ENCODE measurements around the gene BCL11B.

The BCL11B gene

DNA sequence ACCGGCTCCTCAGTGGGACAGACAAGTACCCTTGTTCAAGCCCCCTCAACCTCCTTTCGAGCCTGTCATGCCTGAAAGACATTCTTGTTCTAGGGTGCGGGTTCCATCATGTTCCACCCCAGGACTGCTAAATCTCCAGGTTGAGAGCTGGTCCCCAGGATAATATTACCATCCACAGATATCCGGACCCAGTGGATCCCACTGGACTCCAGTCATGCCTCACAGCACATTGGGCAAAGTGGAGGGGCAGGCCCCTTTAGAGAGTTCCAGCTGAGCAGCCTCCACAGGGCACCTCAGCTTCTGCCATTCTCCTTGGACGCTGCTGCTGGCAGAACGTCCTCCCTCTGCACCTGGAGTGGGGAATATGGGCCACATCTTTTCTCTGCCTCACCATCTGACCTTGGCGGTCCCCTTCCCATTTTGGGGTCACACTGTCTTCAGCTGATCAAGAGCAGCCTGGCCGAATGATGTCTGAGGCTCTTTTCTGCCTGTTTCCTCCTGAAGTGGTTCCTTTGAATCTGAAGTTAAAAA lies 137.4 kb downstream of the BCL11B start:
- Mint-ChIP-seq H3K27ac (no peak overlapping the region), H3K36me3 (ENCODE audit: low read depth) (no peaks in the 10 kb centered on the region), H3K27me3 (no peaks in the 10 kb centered on the region), H3K4me1 (peaks cover 16% of the 10 kb centered on the region), H3K9me3 (no peaks in the 10 kb centered on the region), H3K4me3 (no peak overlapping the region)
- ATAC-seq (no peak), DNase-seq (no peak)

DNA sequence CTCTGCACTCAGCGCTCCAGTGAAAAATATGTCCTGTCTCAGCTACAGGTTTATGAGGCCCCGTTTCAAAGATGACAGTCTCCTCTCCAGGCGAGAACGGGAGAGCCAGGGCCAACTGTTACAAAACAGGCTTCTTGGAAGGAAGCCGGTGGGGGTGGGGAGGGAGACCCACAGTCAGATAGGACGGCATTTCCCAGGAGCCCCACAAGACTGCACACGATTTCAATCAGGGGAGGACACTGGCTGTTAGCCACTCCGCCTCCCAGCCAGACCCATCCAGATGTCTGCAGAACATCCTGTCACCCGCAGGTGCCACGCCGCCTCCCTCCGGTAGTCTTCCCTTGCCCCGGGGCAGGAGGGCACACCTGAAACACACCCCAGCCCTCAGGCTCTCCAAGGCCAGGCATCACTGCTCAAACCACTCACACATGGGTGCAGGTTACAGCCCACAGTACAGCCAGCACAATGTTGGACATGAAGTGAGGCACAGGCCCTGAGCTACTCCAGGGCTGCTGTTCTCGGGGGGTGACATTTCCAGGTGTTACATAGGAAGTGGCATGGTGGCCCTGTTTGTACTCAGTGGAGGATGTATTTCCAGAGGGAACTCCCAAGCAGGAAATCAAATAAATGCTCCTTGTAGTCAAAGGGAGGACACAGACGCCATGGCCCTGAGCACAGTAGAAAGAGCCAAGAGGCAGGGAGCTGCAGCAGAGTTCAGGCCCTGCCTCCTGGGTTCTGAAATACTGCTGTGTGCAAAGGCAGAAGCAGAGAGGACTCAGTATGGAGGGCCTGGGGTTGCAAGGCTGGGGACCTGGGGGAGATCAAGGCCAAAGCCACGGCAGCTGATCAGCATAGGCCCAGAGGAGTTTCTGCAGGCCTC lies 138.1 kb downstream of the BCL11B start:
- Mint-ChIP-seq H3K27me3 (no peaks in the 10 kb centered on the region), H3K4me3 (no peak overlapping the region), H3K9me3 (no peaks in the 10 kb centered on the region), H3K4me1 (peaks cover 19% of the 10 kb centered on the region), H3K36me3 (ENCODE audit: low read depth) (no peaks in the 10 kb centered on the region), H3K27ac (no peak overlapping the region)
- DNase-seq: no peak
- peak; percentile 13 for ATAC-seq

DNA sequence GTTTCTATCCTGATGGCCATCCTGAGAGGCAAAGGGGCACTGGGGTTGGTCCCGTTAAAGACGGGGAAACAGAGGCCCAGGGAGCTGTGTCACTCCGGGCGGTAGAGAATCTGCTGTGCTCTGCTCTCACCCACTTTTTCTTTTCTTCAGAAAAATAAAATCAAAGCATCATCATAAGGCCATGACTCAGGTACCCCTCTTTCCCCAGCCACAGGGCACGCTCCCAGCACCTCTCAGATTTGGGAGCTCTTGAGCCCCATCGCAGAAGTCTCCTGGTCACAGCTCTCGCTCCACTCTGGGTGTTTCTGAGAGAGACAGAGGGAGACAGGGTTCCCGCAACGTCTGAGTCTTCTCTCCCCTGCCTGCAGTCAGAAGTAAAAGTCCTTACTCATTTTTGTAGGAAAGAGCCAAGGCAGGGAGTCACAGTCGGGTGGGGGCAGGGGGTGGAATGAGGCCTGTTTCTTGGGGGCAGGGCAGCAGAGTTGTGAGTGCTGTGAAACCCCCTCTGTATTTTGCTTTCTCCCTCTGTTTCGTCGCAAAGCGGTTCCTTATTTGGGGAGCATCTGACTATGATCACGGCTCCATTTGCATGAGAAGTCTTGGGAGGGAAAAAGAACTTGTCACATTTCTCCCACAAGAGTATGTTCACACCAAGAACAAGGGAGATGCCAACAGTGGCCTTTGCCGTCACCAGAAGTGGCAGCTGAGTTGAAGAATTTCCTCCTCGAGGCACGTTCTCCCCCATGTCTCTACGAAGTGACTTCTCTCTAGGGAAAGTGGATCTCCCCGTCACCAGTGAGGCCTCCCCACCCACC lies 139.0 kb downstream of the BCL11B start:
- no peak for ATAC-seq
- Mint-ChIP-seq H3K27me3 (no peaks in the 10 kb centered on the region), H3K27ac (no peak overlapping the region), H3K36me3 (ENCODE audit: low read depth) (no peaks in the 10 kb centered on the region), H3K4me1 (peaks cover 18% of the 10 kb centered on the region), H3K4me3 (no peak overlapping the region), H3K9me3 (no peaks in the 10 kb centered on the region)
- DNase-seq: no peak

DNA sequence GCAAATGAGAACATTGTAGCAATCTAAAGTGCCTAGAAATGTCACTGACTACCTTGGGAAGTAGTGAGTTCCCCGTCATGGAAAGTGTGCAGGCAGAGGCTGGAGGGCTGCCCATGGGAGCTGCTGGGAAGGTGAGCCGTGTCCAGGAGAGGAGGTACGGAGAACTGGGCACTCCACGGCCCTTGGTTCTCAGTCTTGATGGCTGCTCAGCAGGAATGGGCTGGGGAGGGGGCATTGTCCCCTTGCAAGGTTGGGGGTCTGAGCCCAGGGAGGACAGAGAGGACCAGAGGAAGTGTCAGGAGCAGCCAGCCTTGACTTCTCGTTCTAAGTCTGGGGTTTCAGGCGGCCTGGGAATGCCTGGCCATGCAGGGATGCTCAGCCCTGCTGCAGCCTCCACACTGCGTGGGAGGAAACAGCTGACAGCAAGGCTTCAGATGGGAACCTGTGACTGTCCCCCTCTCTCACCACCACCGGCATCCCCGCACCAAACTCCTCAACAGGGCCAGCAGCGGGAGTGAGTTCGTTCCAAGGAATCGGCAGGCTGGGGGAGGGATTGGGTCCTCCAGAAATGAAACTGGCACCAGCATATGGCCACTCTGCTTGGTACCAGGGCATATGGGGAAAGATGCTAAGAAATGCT lies 140.2 kb downstream of the BCL11B start:
- Mint-ChIP-seq H3K27me3 (no peaks in the 10 kb centered on the region), H3K4me3 (no peak overlapping the region), H3K4me1 (peaks cover 8% of the 10 kb centered on the region), H3K9me3 (no peaks in the 10 kb centered on the region), H3K36me3 (ENCODE audit: low read depth) (no peaks in the 10 kb centered on the region), H3K27ac (no peak overlapping the region)
- ATAC-seq (no peak), DNase-seq (no peak)

DNA sequence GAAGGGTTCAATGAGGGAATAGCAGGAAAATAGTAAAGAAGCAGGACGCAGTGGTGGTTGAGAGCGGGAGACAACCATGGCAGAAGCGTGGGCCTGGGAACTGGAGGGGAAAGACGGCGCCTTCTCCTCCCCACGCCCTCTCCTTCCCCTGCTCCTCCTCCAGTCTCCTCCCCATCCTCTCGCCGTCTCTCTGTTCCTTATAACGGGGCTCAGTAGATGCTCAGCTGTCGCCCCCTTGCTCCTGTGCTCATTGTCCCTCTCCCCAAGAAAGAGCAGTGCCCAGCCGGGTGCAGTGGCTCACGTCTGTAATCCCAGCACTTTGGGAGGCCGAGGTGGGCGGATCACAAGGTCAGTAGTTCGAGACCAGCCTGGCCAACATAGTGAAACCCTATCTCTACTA lies 142.0 kb downstream of the BCL11B start:
- Mint-ChIP-seq H3K27ac (no peak overlapping the region), H3K4me3 (no peak overlapping the region)

DNA sequence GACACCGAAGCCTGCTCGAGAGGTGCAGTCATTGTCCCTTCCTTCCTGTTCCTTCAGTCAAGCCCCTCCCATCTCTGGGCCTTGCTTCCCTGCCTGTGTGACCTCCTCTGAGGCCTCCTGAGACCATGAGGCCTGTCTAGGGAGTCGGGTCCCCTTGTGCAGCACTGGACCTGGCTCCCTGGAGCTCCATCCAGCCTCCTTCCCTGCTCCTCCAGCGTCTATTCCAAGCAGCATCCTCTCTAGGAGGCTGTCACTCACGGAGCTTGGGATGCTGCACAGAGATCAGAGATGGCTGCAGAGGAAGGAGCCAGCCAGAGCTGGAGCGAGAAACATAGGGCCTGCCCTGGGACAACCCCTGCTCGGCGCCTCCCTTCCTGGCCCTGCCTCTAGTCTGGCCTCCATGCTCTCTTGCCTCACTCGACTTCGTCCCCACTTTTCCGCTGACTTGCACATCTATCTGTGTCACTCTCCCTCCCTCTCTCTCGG lies 142.7 kb downstream of the BCL11B start:
- DNase-seq (no peak), ATAC-seq (no peak)
- Mint-ChIP-seq H3K9me3 (no peaks in the 10 kb centered on the region), H3K27me3 (no peaks in the 10 kb centered on the region), H3K4me3 (no peak overlapping the region), H3K4me1 (peaks cover 9% of the 10 kb centered on the region), H3K27ac (no peak overlapping the region), H3K36me3 (ENCODE audit: low read depth) (no peaks in the 10 kb centered on the region)

More for the DNA sequence above, 142.0 kb downstream of the BCL11B start:
- H3K27me3 Mint-ChIP-seq: no peaks in the 10 kb centered on the region
- no peaks in the 10 kb centered on the region for H3K9me3 Mint-ChIP-seq
- H3K36me3 Mint-ChIP-seq (ENCODE audit: low read depth): no peaks in the 10 kb centered on the region
- ATAC-seq (no peak), DNase-seq (no peak)
- H3K4me1 Mint-ChIP-seq: peaks cover 9% of the 10 kb centered on the region

DNA sequence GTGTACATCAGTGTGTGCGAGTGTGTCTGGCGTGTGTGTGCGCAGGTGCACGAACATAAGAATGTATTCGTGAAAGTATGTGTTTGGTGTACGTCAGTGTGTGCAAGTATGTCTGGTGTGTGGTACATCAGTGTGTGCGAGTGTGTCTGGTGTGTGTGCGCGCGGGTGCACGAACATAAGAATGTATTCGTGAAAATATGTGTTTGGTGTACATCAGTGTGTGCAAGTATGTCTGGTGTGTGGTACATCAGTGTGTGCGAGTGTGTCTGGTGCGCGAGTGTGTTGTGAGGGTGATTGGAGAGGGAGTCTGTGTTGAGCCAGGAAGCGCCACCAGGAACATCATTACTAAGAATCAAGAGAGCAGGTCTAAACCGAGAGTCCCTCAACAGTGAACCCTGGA lies 143.8 kb downstream of the BCL11B start:
- H3K4me3 Mint-ChIP-seq: no peak overlapping the region
- DNase-seq: no peak
- peaks cover 7% of the 10 kb centered on the region for H3K4me1 Mint-ChIP-seq
- H3K27me3 Mint-ChIP-seq: no peaks in the 10 kb centered on the region
- H3K27ac Mint-ChIP-seq: no peak overlapping the region
- H3K36me3 Mint-ChIP-seq (ENCODE audit: low read depth): no peaks in the 10 kb centered on the region
- no peak for ATAC-seq
- H3K9me3 Mint-ChIP-seq: no peaks in the 10 kb centered on the region

DNA sequence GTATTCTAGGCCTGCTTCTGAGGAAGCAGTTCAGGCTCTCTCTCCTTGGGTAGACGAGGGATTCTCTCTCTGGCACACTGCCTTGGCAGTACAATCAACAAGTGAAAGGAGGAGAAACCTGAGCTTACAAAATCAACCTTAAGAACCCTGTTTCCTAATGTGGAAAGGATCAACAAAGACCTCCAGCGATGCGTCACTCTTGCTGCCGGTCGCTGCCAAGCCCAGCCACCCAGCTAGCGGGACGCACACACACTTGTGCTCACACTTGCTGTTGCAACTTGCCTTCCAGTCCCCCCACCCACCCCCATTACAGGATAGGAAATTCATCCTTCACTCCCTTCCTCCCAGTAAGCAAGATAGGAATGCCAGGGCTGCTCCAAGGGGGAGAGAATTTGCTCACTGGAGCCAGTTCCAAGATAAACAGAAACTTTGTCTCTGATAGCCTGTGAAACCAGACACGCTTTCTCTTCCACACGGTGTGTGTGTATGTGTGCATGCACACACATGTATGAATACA lies 144.3 kb downstream of the BCL11B start:
- H3K36me3 Mint-ChIP-seq (ENCODE audit: low read depth): no peaks in the 10 kb centered on the region
- DNase-seq (no peak), ATAC-seq (no peak)
- H3K4me1 Mint-ChIP-seq: peaks cover 7% of the 10 kb centered on the region
- no peak overlapping the region for H3K4me3 Mint-ChIP-seq
- no peak overlapping the region for H3K27ac Mint-ChIP-seq
- no peaks in the 10 kb centered on the region for H3K27me3 Mint-ChIP-seq
- no peaks in the 10 kb centered on the region for H3K9me3 Mint-ChIP-seq

DNA sequence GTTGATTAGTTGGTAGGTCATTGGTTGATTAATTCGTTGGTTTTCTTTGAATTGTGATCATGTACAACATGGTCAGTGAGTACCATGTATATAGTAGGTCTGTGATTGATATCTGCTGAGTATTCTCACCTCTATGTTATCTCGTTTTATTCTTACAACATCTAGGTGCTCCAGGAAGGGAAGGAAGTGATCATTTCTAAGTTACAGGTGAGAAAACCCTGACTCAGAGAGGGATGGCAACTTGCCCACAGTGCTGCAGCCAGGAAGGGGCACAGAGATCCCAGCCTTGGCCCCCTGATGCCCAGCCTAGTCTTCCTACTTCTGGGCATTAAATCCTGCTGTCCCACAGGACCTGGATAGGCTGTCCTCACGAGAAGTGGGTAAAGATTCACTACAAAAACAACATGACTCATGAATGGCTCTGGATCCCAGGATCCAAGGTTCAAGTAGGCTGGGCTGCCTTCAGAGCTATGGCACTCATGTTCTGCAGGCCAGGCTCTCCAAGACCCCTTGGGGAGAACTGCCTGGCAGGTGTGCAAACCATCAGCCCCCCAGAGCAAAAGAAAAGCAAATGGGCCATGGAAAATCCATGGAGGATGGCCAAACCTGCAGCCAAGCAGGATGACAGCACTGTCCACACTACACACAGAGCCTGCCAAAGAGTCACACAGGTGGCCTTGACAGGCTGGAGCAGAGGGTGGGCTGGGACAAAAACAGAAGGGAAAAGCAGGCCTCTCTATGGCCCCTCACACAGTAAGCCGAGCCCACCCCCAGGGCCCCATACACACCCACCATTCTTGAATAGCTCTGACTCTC lies 146.2 kb downstream of the BCL11B start:
- H3K4me3 Mint-ChIP-seq: no peak overlapping the region
- H3K27me3 Mint-ChIP-seq: no peaks in the 10 kb centered on the region
- ATAC-seq (no peak), DNase-seq (no peak)
- H3K4me1 Mint-ChIP-seq: peaks cover 7% of the 10 kb centered on the region
- H3K9me3 Mint-ChIP-seq: no peaks in the 10 kb centered on the region
- H3K27ac Mint-ChIP-seq: no peak overlapping the region
- H3K36me3 Mint-ChIP-seq (ENCODE audit: low read depth): no peaks in the 10 kb centered on the region

DNA sequence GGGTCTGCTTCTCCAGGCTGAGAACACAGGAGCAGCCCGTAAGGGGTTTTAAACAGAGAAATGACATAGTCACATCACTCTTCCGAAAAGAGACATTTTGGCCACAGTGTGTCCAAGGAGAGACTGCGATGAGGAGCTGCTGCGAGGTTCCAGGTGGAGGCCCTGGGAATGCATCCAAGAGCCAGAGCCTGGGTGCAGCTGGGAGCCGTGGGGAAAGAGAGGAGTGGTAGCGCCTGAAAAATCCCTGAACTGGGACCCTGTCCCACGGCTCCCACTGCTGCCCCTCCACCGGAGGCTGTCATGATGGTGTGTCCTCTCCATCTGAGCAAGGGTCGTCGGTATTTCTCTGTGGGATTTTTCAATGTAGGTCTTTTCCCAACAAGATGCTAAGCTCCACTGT lies 146.9 kb downstream of the BCL11B start:
- ATAC-seq (no peak), DNase-seq (no peak)
- Mint-ChIP-seq H3K27me3 (no peaks in the 10 kb centered on the region), H3K4me3 (no peak overlapping the region), H3K9me3 (no peaks in the 10 kb centered on the region), H3K27ac (no peak overlapping the region), H3K36me3 (ENCODE audit: low read depth) (no peaks in the 10 kb centered on the region), H3K4me1 (peaks cover 7% of the 10 kb centered on the region)

DNA sequence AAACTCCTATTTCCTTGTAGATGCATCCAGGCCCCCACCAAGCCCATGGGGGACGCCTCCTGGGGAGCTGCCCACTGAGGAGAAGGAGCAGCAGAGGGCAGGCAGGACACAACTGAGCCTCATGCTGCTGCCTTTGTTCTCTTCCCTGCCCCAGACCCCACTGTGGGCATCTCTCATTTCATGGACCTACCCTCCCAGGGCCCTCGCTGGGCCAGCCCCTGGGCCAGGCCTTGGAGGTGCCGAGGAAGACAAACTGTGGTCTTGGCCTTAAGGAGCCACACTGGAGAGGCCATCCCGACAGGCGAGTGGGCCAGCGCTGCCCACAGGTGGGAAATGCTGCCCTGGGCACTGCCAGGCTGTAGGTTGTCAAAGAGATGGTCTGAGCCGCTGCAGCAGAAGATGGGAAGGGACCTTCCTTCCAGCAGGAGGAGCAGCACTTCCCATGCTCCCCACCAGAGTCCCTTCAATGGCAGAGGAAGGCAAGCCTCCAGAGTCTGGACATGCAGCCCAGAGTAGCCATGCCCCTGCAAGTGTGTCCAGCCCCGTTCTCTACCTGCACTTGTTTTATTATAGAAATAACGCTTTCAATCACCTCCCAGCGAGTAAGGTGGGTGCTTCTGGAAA lies 147.4 kb downstream of the BCL11B start:
- H3K27ac Mint-ChIP-seq: no peak overlapping the region
- peaks cover 7% of the 10 kb centered on the region for H3K4me1 Mint-ChIP-seq
- H3K9me3 Mint-ChIP-seq: no peaks in the 10 kb centered on the region
- ATAC-seq (no peak), DNase-seq (no peak)
- H3K4me3 Mint-ChIP-seq: no peak overlapping the region
- H3K27me3 Mint-ChIP-seq: no peaks in the 10 kb centered on the region
- H3K36me3 Mint-ChIP-seq (ENCODE audit: low read depth): no peaks in the 10 kb centered on the region

DNA sequence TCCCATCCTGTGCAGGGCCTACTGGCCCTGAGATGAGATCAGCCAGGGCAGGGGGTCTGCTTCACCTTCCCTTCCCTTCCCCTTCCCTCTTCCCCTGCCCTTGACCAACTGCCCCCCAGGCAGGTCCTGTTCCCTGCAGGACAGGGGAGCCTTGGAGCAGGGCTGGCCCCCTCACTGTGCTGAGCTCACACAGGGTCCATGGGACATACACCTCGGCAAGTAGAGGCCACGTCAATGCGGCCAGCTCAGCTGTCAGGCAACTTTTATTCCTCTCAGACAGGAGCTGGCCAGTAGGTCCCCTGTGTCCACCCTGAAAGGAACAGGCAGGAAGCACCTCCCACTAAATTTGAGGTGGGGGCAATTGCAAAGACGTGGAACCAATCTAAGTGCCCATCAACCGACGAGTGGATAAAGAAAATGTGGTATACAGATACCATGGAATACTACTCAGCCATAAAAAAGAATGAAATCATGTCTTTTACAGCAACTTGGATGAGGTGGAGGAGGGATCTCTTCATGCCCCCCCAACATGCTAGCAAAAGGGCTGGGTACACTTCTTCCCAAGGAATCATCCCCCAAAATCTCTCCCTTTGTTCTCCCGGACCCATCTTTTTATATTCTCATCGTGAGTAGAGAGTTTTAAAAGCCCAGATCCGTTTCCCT lies 148.7 kb downstream of the BCL11B start:
- no peak overlapping the region for H3K4me3 Mint-ChIP-seq
- no peak for DNase-seq
- no peak overlapping the region for H3K27ac Mint-ChIP-seq

DNA sequence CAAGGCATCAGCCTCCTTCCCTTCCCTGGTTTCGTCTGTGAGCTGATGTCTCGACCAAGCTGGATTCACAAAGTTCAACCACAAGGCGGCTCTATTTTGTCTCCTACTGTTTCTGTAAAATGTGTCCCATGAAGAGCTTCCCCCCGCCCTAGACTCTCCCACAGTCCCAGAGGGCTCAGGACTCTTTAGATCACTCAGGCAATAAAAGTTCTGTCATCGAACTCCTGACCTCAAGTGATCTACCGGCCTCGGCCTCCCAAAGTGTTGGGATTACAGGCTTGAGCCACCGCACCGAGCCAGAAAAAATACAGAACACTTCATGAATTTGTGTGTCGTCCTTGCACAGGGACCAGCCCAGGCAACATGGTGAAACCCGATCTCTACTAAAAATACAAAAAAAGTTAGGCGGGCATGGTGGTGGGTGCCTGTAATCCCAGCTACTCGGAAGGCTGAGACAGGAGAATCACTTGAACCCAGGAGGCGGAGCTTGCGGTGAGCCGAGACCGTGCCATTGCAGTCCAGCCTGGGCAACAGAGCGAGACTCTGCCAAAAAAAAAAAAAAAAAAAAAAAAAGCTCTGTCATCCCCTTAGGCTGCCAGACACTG lies 149.4 kb downstream of the BCL11B start:
- ATAC-seq: no peak
- Mint-ChIP-seq H3K27me3 (peaks cover 5% of the 10 kb centered on the region), H3K4me3 (no peak overlapping the region), H3K4me1 (peaks cover 7% of the 10 kb centered on the region), H3K36me3 (ENCODE audit: low read depth) (no peaks in the 10 kb centered on the region), H3K9me3 (no peaks in the 10 kb centered on the region), H3K27ac (no peak overlapping the region)
- DNase-seq: no peak

More for the DNA sequence above, 148.7 kb downstream of the BCL11B start:
- H3K9me3 Mint-ChIP-seq: no peaks in the 10 kb centered on the region
- peaks cover 4% of the 10 kb centered on the region for H3K4me1 Mint-ChIP-seq
- no peak for ATAC-seq
- H3K36me3 Mint-ChIP-seq (ENCODE audit: low read depth): no peaks in the 10 kb centered on the region
- H3K27me3 Mint-ChIP-seq: peaks cover 3% of the 10 kb centered on the region
